Endothelial cell (in vitro differentiated cells): ENCODE data around the gene FAHD2A. TPM values are rescaled to one million over a fixed set of nuclear protein-coding genes. Genes with fewer than 3 reads are reported as not detected.
"Not testable (repeated sequence)": the region's sequence is repeated elsewhere in the genome, so short reads cannot be mapped to it uniquely, and the experiment has no call there.

ENCODE experiments used
- DNase-seq: peaks from one replicate; pipeline ENCODE4 v3.0.0; 2021; ENCODE audit warnings: low spot score
- H3K27ac Mint-ChIP-seq: one replicate; pipeline ENCODE4 v1.8.0; 2021; ENCODE audit warnings: mixed read lengths, inconsistent platforms; ENCODE audit not compliant: unreplicated experiment
- H3K27me3 Mint-ChIP-seq: one replicate; pipeline ENCODE4 v1.8.0; 2021; ENCODE audit warnings: mild to moderate bottlenecking, moderate library complexity, mixed read lengths, inconsistent platforms; ENCODE audit not compliant: unreplicated experiment
- H3K36me3 Mint-ChIP-seq: one replicate; pipeline ENCODE4 v1.8.0; 2021; ENCODE audit warnings: mild to moderate bottlenecking, low read depth, mixed read lengths, inconsistent platforms; ENCODE audit not compliant: unreplicated experiment
- H3K4me1 Mint-ChIP-seq: one replicate; pipeline ENCODE4 v1.8.0; 2021; ENCODE audit warnings: mild to moderate bottlenecking, mixed read lengths, inconsistent platforms; ENCODE audit not compliant: unreplicated experiment
- H3K4me3 Mint-ChIP-seq: one replicate; pipeline ENCODE4 v1.8.0; 2021; ENCODE audit warnings: mild to moderate bottlenecking, mixed read lengths, inconsistent platforms; ENCODE audit not compliant: unreplicated experiment
- H3K9me3 Mint-ChIP-seq: one replicate; pipeline ENCODE4 v1.8.0; 2021; ENCODE audit warnings: mixed read lengths, inconsistent platforms; ENCODE audit not compliant: unreplicated experiment
- total RNA-seq: library from RNA; stranded (reverse); fragmentation: NEBNext Ultra II Directional; extraction: Animal tissue kit (Norgen Biotek cat#: 25700); gene quantifications from one replicate; pipeline ENCODE4 v1.2.1, GENCODE V29; 2021; ENCODE audit not compliant: unreplicated experiment

Gene FAHD2A
- total RNA-seq, 1 donor from 2014 or later, result 34.0 TPM

- H3K27me3 Mint-ChIP-seq, H3K9me3 Mint-ChIP-seq, H3K27ac Mint-ChIP-seq, H3K4me3 Mint-ChIP-seq, H3K4me1 Mint-ChIP-seq, H3K36me3 Mint-ChIP-seq, DNase-seq: not testable (repeated sequence)
These were observed 40.1 kb downstream of the FAHD2A start for GRCh38 chr2:95442474-95443099.

- not testable (repeated sequence) for H3K4me3 Mint-ChIP-seq, H3K4me1 Mint-ChIP-seq, H3K9me3 Mint-ChIP-seq, DNase-seq, H3K36me3 Mint-ChIP-seq, H3K27me3 Mint-ChIP-seq, H3K27ac Mint-ChIP-seq
These were observed 42.8 kb downstream of the FAHD2A start for GRCh38 chr2:95445317-95445716.

- H3K9me3 Mint-ChIP-seq, result not testable (repeated sequence)
These were observed 60.8 kb downstream of the FAHD2A start for GRCh38 chr2:95463292-95463691.

More at GRCh38 chr2:95463292-95463691, 60.8 kb downstream of the FAHD2A start:
- not testable (repeated sequence) for H3K27ac Mint-ChIP-seq, H3K27me3 Mint-ChIP-seq, H3K4me1 Mint-ChIP-seq, H3K36me3 Mint-ChIP-seq, H3K4me3 Mint-ChIP-seq, DNase-seq

Other genes starting within 250 kb of the FAHD2A start
- 16.2 TPM for gene ZNF514, start 242.9 kb upstream of the FAHD2A start, total RNA-seq
- 5.3 TPM for gene ZNF2, start 236.9 kb upstream of the FAHD2A start, total RNA-seq
- 11.2 TPM for gene ZNF892, start 195.2 kb upstream of the FAHD2A start, total RNA-seq
- gene PROM2, start 128.3 kb upstream of the FAHD2A start, total RNA-seq, result 0.62 TPM
- 0.26 TPM for gene KCNIP3, start 105.4 kb upstream of the FAHD2A start, total RNA-seq
- 0.23 TPM for gene TRIM43B, start 82.0 kb downstream of the FAHD2A start, total RNA-seq
- not detected for gene TRIM43, start 189.3 kb downstream of the FAHD2A start, total RNA-seq